Fibroblast of lung (primary cell): ENCODE data around the gene HOXC6. TPM values are rescaled to one million over a fixed set of nuclear protein-coding genes. Genes with fewer than 3 reads are reported as not detected.

ENCODE experiments used
- DNase-seq, 2 donors: peaks; one replicate each; pipeline versions ENCODE4 v3.0.0 to v3.0.0-alpha.2; 2010; ENCODE audit warnings: low read depth in 2 of 2
- H2AFZ ChIP-seq: 2 replicates; pipeline ENCODE4 v1.5.1; 2012; ENCODE audit warnings: low read length, control low read depth, inconsistent platforms
- H3K27ac ChIP-seq: 2 replicates; pipeline ENCODE4 v1.5.1; 2011; ENCODE audit warnings: low read length, control low read depth; ENCODE audit not compliant: insufficient read depth
- H3K27me3 ChIP-seq: 2 replicates; pipeline ENCODE4 v1.5.1; 2011; ENCODE audit warnings: mild to moderate bottlenecking, low read length; ENCODE audit not compliant: control insufficient read depth, insufficient read depth
- H3K36me3 ChIP-seq: 2 replicates; pipeline ENCODE4 v1.5.1; 2011; ENCODE audit warnings: low read length; ENCODE audit not compliant: control insufficient read depth, insufficient read depth
- H3K4me1 ChIP-seq: 2 replicates; pipeline ENCODE4 v1.5.1; 2011; ENCODE audit warnings: low read length; ENCODE audit not compliant: control insufficient read depth, insufficient read depth; ENCODE audit errors: extremely low read depth
- H3K4me2 ChIP-seq: 2 replicates; pipeline ENCODE4 v1.5.1; 2011; ENCODE audit warnings: low read length, control low read depth; ENCODE audit not compliant: insufficient read depth; ENCODE audit errors: extremely low read depth
- H3K4me3 ChIP-seq, 4 experiments: fragments of 200-600 bp in 1 of 4; sonication (generic) in 1 of 4; replicated peaks in 1 of 4; 2 replicates each; pipeline ENCODE4 v1.5.1; 2011 to 2016; ENCODE audit warnings: low read length in 4 of 4, low read depth in 3 of 4, mild to moderate bottlenecking in 3 of 4, control low read depth in 2 of 4, inconsistent platforms in 1 of 4, mixed read lengths in 1 of 4; ENCODE audit not compliant: insufficient read depth in 1 of 4; ENCODE audit errors: control extremely low read depth in 1 of 4
- H3K79me2 ChIP-seq: 2 replicates; pipeline ENCODE4 v1.5.1; 2012; ENCODE audit warnings: mild to moderate bottlenecking, low read length, inconsistent platforms; ENCODE audit not compliant: control insufficient read depth, insufficient read depth
- H3K9ac ChIP-seq: 2 replicates; pipeline ENCODE4 v1.5.1; 2011; ENCODE audit warnings: mild to moderate bottlenecking, low read length, control low read depth; ENCODE audit not compliant: insufficient read depth
- H3K9me3 ChIP-seq: 2 replicates; pipeline ENCODE4 v1.5.1; 2012; ENCODE audit warnings: low read depth, low read length; ENCODE audit not compliant: control insufficient read depth, insufficient read depth
- H4K20me1 ChIP-seq: 2 replicates; pipeline ENCODE4 v1.5.1; 2011; ENCODE audit warnings: low read length; ENCODE audit not compliant: control insufficient read depth, insufficient read depth; ENCODE audit errors: extremely low read depth
- EZH2 ChIP-seq: IDR thresholded peaks from 2 replicates; pipeline ENCODE4 v1.5.1; 2012; ENCODE audit warnings: low read length, control low read depth, mild to moderate bottlenecking; ENCODE audit errors: missing control alignments
- polyA plus RNA-seq, 2 donors: library from polyadenylated mRNA; depleted of rRNA in 1 of 2; stranded (reverse) in 1 of 2; unstranded in 1 of 2; fragments of >200 nt; gene quantifications; 2 replicates each; pipeline ENCODE4 v1.2.1, GENCODE V29; 2011 to 2012; ENCODE audit warnings: missing spikeins in 1 of 2
- total RNA-seq: library from RNA; depleted of rRNA; stranded (reverse); fragments of >200 nt; gene quantifications from 2 replicates; pipeline ENCODE4 v1.2.1, GENCODE V29; 2014
- TF ChIP-seq, protein P1 (sequence below), 2 donors: IDR thresholded peaks in 1 of 2; conservative IDR thresholded peaks in 1 of 2; 1 replicate in 1 of 2; 2 replicates in 1 of 2; pipeline ENCODE4 v1.5.1; 2011 to 2012; ENCODE audit warnings: low read length in 2 of 2, control low read depth in 1 of 2, inconsistent platforms in 1 of 2, low read depth in 1 of 2, mild to moderate bottlenecking in 1 of 2

Gene HOXC6
- total and polyA plus RNA-seq, 2 donors (not counting 1 experiment from before 2014, with no cell fraction given): 0.17 to 0.52 TPM

DNA sequence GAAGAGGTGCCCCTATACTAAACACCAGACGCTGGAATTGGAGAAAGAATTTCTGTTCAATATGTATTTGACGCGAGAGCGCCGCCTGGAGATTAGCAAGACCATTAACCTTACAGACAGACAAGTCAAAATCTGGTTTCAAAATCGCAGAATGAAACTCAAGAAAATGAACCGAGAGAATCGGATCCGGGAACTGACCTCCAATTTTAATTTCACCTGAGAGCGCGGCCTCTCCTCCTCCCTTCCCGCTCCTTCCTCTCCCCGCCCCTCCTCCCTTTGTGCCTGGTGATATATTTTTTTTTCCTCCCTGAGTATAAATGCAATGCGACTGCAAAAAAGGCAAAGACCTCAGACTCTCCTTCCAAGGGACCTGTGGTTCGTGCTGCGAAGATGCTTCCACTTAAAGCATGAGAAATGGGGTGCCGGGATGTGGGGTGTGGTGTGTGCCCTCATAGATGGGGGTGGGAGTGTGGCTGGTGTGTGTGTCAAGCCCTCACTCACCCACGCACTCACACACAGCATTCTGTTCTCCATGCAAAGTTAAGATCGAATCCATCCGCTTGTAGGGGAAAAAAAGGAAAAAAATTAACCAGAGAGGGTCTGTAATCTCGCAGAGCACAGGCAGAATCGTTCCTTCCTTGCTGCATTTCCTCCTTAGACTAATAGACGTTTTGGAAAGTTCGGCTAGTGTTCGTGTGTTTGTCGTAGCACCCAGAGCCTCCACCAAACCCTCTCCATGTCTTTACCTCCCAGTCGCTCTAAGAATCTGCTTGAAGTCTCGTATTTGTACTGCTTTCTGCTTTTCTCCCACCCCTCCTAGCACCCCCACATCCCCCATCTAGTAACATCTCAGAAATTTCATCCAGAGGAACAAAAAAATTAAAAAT is 38.8 kb upstream of the HOXC6 start:
- Histone ChIP-seq H3K4me1 (no peaks in the 10 kb centered on the region), H3K27me3 (peaks cover 89% of the 10 kb centered on the region), H3K27ac (no peak overlapping the region), H3K79me2 (no peaks in the 10 kb centered on the region), H3K9ac (no peak overlapping the region), H3K9me3 (no peaks in the 10 kb centered on the region), H3K36me3 (no peaks in the 10 kb centered on the region), H2AFZ (no peak overlapping the region), H3K4me3 (no peak overlapping the region), H3K4me2 (peak overlapping the region; percentile 17), H4K20me1 (no peaks in the 10 kb centered on the region)
- TF ChIP-seq, protein P1, sequence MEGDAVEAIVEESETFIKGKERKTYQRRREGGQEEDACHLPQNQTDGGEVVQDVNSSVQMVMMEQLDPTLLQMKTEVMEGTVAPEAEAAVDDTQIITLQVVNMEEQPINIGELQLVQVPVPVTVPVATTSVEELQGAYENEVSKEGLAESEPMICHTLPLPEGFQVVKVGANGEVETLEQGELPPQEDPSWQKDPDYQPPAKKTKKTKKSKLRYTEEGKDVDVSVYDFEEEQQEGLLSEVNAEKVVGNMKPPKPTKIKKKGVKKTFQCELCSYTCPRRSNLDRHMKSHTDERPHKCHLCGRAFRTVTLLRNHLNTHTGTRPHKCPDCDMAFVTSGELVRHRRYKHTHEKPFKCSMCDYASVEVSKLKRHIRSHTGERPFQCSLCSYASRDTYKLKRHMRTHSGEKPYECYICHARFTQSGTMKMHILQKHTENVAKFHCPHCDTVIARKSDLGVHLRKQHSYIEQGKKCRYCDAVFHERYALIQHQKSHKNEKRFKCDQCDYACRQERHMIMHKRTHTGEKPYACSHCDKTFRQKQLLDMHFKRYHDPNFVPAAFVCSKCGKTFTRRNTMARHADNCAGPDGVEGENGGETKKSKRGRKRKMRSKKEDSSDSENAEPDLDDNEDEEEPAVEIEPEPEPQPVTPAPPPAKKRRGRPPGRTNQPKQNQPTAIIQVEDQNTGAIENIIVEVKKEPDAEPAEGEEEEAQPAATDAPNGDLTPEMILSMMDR (conservative IDR thresholded peaks at IDR 0.05 in 1 of 2, IDR thresholded peaks at IDR 0.05 in 1 of 2; ENCODE audit: low read depth in 1 of 2, low read length in 2 of 2): peak; percentile 56 to 59
- TF ChIP-seq EZH2: peak; percentile 71
- DNase-seq: peak in 1 of 2 donors; percentile 61

DNA sequence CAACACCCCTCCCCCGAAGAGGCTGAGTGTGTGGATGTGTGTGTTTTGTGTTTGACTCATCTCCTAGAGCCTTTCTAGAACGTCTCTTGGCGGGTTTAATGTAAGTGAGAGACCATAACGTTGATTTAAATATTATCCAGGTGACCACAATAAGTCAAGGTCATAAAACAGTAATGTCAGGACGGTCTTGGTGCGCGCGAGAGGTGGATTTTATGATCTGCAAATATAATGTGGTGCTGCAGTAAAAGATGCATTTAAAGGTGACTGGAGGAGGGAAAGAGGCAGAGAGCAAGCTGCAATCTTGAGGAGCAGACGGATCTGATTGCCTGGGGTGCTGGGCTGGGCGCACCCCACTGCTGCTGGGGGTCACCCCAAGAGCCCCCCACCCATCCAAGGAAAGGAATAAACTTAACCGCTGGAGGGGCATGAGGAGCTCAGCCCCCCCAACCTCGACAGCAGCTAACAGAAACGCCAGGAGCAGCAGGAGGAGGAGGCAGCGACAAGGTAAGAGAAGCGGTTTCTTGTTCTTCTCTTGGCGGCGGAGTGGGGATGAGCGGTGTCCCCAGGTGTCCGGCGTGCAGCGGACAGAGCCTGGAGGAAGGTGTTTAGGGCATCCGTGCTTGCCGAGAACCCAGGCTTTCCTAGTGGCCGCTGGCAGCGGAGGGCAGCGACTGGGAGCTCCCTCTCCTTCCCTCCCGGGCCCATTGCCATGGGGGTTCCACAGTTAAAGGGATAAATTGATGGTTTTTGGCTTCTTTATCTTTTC is 37.7 kb upstream of the HOXC6 start:
- H3K36me3 ChIP-seq: no peaks in the 10 kb centered on the region
- no peak overlapping the region for H3K4me2 ChIP-seq
- H2AFZ ChIP-seq: no peak overlapping the region
- TF ChIP-seq EZH2: peak; percentile 78
- TF ChIP-seq, protein P1 (conservative IDR thresholded peaks at IDR 0.05 in 1 of 2, IDR thresholded peaks at IDR 0.05 in 1 of 2; ENCODE audit: low read depth in 1 of 2, low read length in 2 of 2): no peak
- no peaks in the 10 kb centered on the region for H3K4me1 ChIP-seq
- DNase-seq: no peak
- peaks cover 94% of the 10 kb centered on the region for H3K27me3 ChIP-seq
- H3K79me2 ChIP-seq: no peaks in the 10 kb centered on the region
- H4K20me1 ChIP-seq: no peaks in the 10 kb centered on the region
- H3K4me3 ChIP-seq: no peak overlapping the region
- no peak overlapping the region for H3K9ac ChIP-seq
- H3K27ac ChIP-seq: no peak overlapping the region
- H3K9me3 ChIP-seq: no peaks in the 10 kb centered on the region

GRCh38 chr12:53991077-53991460 is 37.2 kb upstream of the HOXC6 start:
- H3K27me3 ChIP-seq: peaks cover 92% of the 10 kb centered on the region
- no peaks in the 10 kb centered on the region for H3K9me3 ChIP-seq
- H3K4me3 ChIP-seq: no peak overlapping the region
- no peak overlapping the region for H3K9ac ChIP-seq
- no peak for DNase-seq
- no peaks in the 10 kb centered on the region for H4K20me1 ChIP-seq
- H3K79me2 ChIP-seq: no peaks in the 10 kb centered on the region
- no peak overlapping the region for H2AFZ ChIP-seq
- H3K4me2 ChIP-seq: no peak overlapping the region
- H3K36me3 ChIP-seq: no peaks in the 10 kb centered on the region
- H3K4me1 ChIP-seq: no peaks in the 10 kb centered on the region
- peak; percentile 94 for TF ChIP-seq EZH2
- TF ChIP-seq, protein P1 (conservative IDR thresholded peaks at IDR 0.05 in 1 of 2, IDR thresholded peaks at IDR 0.05 in 1 of 2; ENCODE audit: low read depth in 1 of 2, low read length in 2 of 2): no peak
- H3K27ac ChIP-seq: no peak overlapping the region
